Neuronal stem cell (in vitro differentiated cells): ENCODE measurements around the gene CNTNAP5.

Source experiments
- DNase-seq: peaks from one replicate; pipeline ENCODE4 v3.0.0-alpha.2; 2013; ENCODE audit warnings: low spot score
- H2AFZ ChIP-seq: one replicate; pipeline ENCODE4 v1.6.1; 2013; ENCODE audit warnings: mild to moderate bottlenecking, low read length, inconsistent platforms
- H2AK5ac ChIP-seq: 2 replicates; pipeline ENCODE4 v1.6.1; 2013; ENCODE audit warnings: low read depth, mild to moderate bottlenecking, inconsistent platforms, low read length, moderate library complexity, mixed read lengths
- H2BK120ac ChIP-seq: 2 replicates; pipeline ENCODE4 v1.6.1; 2013; ENCODE audit warnings: low read depth, mild to moderate bottlenecking, inconsistent platforms, low read length, moderate library complexity, mixed read lengths
- H2BK12ac ChIP-seq: one replicate; pipeline ENCODE4 v1.6.1; 2013; ENCODE audit warnings: low read length, inconsistent platforms
- H2BK15ac ChIP-seq: 2 replicates; pipeline ENCODE4 v1.6.1; 2013; ENCODE audit warnings: mild to moderate bottlenecking, low read length, inconsistent platforms, mixed read lengths
- H2BK5ac ChIP-seq: one replicate; pipeline ENCODE4 v1.6.1; 2013; ENCODE audit warnings: inconsistent platforms, mild to moderate bottlenecking, low read length, moderate library complexity
- H3K14ac ChIP-seq: one replicate; pipeline ENCODE4 v1.6.1; 2013; ENCODE audit warnings: low read length, inconsistent platforms
- H3K18ac ChIP-seq: 2 replicates; pipeline ENCODE4 v1.6.1; 2013; ENCODE audit warnings: low read length, inconsistent platforms
- H3K23ac ChIP-seq: 2 replicates; pipeline ENCODE4 v1.6.1; 2013; ENCODE audit warnings: low read depth, mild to moderate bottlenecking, mixed read lengths, low read length, inconsistent platforms; ENCODE audit not compliant: poor library complexity
- H3K27ac ChIP-seq: replicated peaks from 3 replicates; pipeline ENCODE4 v1.5.1; 2013; ENCODE audit warnings: low read length, inconsistent platforms
- H3K27me3 ChIP-seq, 3 experiments: 2 replicates each; pipeline ENCODE4 v1.6.1; 2013; ENCODE audit warnings: low read length in 3 of 3, mild to moderate bottlenecking in 2 of 3, inconsistent platforms in 1 of 3, low read depth in 1 of 3, mixed read lengths in 1 of 3, moderate library complexity in 1 of 3; ENCODE audit not compliant: control insufficient read depth in 3 of 3, insufficient read depth in 3 of 3
- H3K36me3 ChIP-seq, 2 donors: replicated peaks in 1 of 2; 2 replicates each; pipeline ENCODE4 v1.6.1; 2013; ENCODE audit warnings: low read length in 2 of 2; ENCODE audit not compliant: control insufficient read depth in 2 of 2, insufficient read depth in 2 of 2
- H3K4ac ChIP-seq: 2 replicates; pipeline ENCODE4 v1.6.1; 2013; ENCODE audit warnings: inconsistent platforms, mild to moderate bottlenecking, low read length, moderate library complexity
- H3K4me1 ChIP-seq, 2 donors: 1 replicate in 1 of 2; 2 replicates in 1 of 2; pipeline ENCODE4 v1.6.1; 2013; ENCODE audit warnings: low read length in 2 of 2, low read depth in 1 of 2; ENCODE audit not compliant: control insufficient read depth in 2 of 2, insufficient read depth in 1 of 2
- H3K4me2 ChIP-seq: one replicate; pipeline ENCODE4 v1.6.1; 2013; ENCODE audit warnings: mild to moderate bottlenecking, low read length, inconsistent platforms; ENCODE audit not compliant: insufficient read depth, poor library complexity, severe bottlenecking
- H3K4me3 ChIP-seq, 2 donors: 2 replicates each; pipeline ENCODE4 v1.5.1; 2013; ENCODE audit warnings: low read length in 2 of 2, mild to moderate bottlenecking in 2 of 2, inconsistent platforms in 1 of 2, moderate library complexity in 1 of 2
- H3K79me1 ChIP-seq: one replicate; pipeline ENCODE4 v1.6.1; 2013; ENCODE audit warnings: low read depth, mild to moderate bottlenecking, inconsistent platforms, low read length, moderate library complexity
- H3K9ac ChIP-seq: one replicate; pipeline ENCODE4 v1.6.1; 2013; ENCODE audit warnings: mild to moderate bottlenecking, low read depth, low read length, inconsistent platforms; ENCODE audit not compliant: poor library complexity
- H3K9me3 ChIP-seq, 2 donors: replicated peaks in 1 of 2; 2 replicates each; pipeline versions ENCODE3 to v1.6.1; 2013; ENCODE audit warnings: low read length in 2 of 2, mild to moderate bottlenecking in 2 of 2, inconsistent platforms in 1 of 2, low read depth in 1 of 2, mixed read lengths in 1 of 2, moderate library complexity in 1 of 2; ENCODE audit not compliant: control insufficient read depth in 2 of 2, insufficient read depth in 1 of 2
- H4K8ac ChIP-seq: one replicate; pipeline ENCODE4 v1.6.1; 2013; ENCODE audit warnings: low read depth, mild to moderate bottlenecking, inconsistent platforms, low read length, moderate library complexity
- H4K91ac ChIP-seq: one replicate; pipeline ENCODE4 v1.6.1; 2013; ENCODE audit warnings: low read length, low read depth, mild to moderate bottlenecking, inconsistent platforms; ENCODE audit not compliant: poor library complexity
- WGBS, 2 donors: extraction: QIAGEN DNeasy Blood & Tissue Kit; methylation state at CpG; one replicate each; pipeline ENCODE4 v1.1.7; 2013; ENCODE audit warnings: missing lambda C conversion rate in 2 of 2, mixed read lengths in 1 of 2; ENCODE audit not compliant: insufficient read length in 2 of 2, insufficient replicate concordance in 1 of 2; ENCODE audit errors: extremely low coverage in 2 of 2; 5-methylcytosine and 5-hydroxymethylcytosine counted together

The CNTNAP5 gene

GRCh38 chr2:124264551-124265091 is 239.5 kb downstream of the CNTNAP5 start:
- H3K27me3 ChIP-seq = no peaks in the 10 kb centered on the region

GRCh38 chr2:124267794-124268193 is 242.7 kb downstream of the CNTNAP5 start:
- no peak overlapping the region for H3K27ac ChIP-seq
- no peaks in the 10 kb centered on the region for H3K9me3 ChIP-seq
- no peak overlapping the region for H3K18ac ChIP-seq
- H3K36me3 ChIP-seq = no peaks in the 10 kb centered on the region
- H4K91ac ChIP-seq = no peak overlapping the region
- no peak overlapping the region for H3K9ac ChIP-seq
- no peak overlapping the region for H2BK15ac ChIP-seq
- no peak overlapping the region for H3K23ac ChIP-seq
- no peak for DNase-seq
- no peak overlapping the region for H2BK12ac ChIP-seq
- no peaks in the 10 kb centered on the region for H3K79me1 ChIP-seq
- H2BK5ac ChIP-seq = no peak overlapping the region
- no peak overlapping the region for H2BK120ac ChIP-seq
- no peaks in the 10 kb centered on the region for H3K27me3 ChIP-seq
- H4K8ac ChIP-seq = no peak overlapping the region
- H3K14ac ChIP-seq = no peak overlapping the region
- WGBS, 2 donors = no CpG with 5 or more reads among the region's 5 CpGs
- H3K4me2 ChIP-seq = no peak overlapping the region
- no peak overlapping the region for H2AFZ ChIP-seq
- H3K4ac ChIP-seq = no peak overlapping the region
- no peak overlapping the region for H2AK5ac ChIP-seq
- no peak overlapping the region for H3K4me3 ChIP-seq
- peaks cover 0 to 3% of the 10 kb centered on the region in 2 donors for H3K4me1 ChIP-seq

More at GRCh38 chr2:124264551-124265091, 239.5 kb downstream of the CNTNAP5 start:
- no peak overlapping the region for H4K8ac ChIP-seq
- no CpG with 5 or more reads among the region's 6 CpGs for WGBS, 2 donors
- H3K4me1 ChIP-seq = peaks cover 0 to 3% of the 10 kb centered on the region in 2 donors
- H3K79me1 ChIP-seq = no peaks in the 10 kb centered on the region
- no peak overlapping the region for H2AFZ ChIP-seq
- no peak overlapping the region for H3K4me3 ChIP-seq
- no peaks in the 10 kb centered on the region for H3K36me3 ChIP-seq
- no peak overlapping the region for H3K23ac ChIP-seq
- no peak overlapping the region for H2BK12ac ChIP-seq
- H2BK5ac ChIP-seq = no peak overlapping the region
- no peak overlapping the region for H3K27ac ChIP-seq
- H3K4ac ChIP-seq = no peak overlapping the region
- no peak overlapping the region for H2BK15ac ChIP-seq
- H3K14ac ChIP-seq = no peak overlapping the region
- no peak overlapping the region for H2BK120ac ChIP-seq
- no peak overlapping the region for H3K18ac ChIP-seq
- H2AK5ac ChIP-seq = no peak overlapping the region
- H3K4me2 ChIP-seq = no peak overlapping the region
- H3K9ac ChIP-seq = no peak overlapping the region
- no peak overlapping the region for H4K91ac ChIP-seq
- DNase-seq = no peak
- H3K9me3 ChIP-seq = no peaks in the 10 kb centered on the region

DNA sequence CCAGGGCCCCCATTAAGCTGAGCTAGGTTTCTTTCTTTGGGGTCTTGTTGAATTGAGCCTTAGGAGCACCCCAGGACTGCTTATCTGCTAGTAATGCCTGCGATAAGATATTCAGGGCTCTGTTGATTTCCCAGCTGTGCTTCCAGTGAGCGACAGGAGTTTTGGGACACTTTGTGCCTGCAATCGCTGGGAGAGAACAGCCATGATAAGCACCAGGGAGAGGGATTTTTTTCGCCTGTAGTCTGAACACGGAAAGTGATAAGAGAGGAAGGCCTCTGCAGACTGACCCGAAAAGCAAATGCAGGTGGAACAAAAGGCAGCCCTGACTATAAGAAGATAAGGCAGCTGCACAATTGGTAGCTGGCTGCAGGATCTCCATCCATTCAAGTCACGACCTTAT is 244.3 kb downstream of the CNTNAP5 start:
- Histone ChIP-seq H4K91ac (no peak overlapping the region), H3K27me3 (no peaks in the 10 kb centered on the region), H3K4ac (no peak overlapping the region), H3K14ac (no peak overlapping the region), H2BK5ac (no peak overlapping the region), H4K8ac (no peak overlapping the region), H3K4me2 (no peak overlapping the region), H3K9ac (no peak overlapping the region), H2BK12ac (no peak overlapping the region), H3K4me1 (peaks cover 0 to 3% of the 10 kb centered on the region in 2 donors), H2BK120ac (no peak overlapping the region), H3K36me3 (no peaks in the 10 kb centered on the region), H3K4me3 (no peak overlapping the region), H3K18ac (no peak overlapping the region), H2AK5ac (no peak overlapping the region), H2AFZ (no peak overlapping the region), H3K9me3 (no peaks in the 10 kb centered on the region), H3K27ac (no peak overlapping the region), H3K23ac (no peak overlapping the region), H3K79me1 (no peaks in the 10 kb centered on the region), H2BK15ac (no peak overlapping the region)
- DNase-seq = no peak
- no CpG with 5 or more reads among the region's 7 CpGs for WGBS, 2 donors

DNA sequence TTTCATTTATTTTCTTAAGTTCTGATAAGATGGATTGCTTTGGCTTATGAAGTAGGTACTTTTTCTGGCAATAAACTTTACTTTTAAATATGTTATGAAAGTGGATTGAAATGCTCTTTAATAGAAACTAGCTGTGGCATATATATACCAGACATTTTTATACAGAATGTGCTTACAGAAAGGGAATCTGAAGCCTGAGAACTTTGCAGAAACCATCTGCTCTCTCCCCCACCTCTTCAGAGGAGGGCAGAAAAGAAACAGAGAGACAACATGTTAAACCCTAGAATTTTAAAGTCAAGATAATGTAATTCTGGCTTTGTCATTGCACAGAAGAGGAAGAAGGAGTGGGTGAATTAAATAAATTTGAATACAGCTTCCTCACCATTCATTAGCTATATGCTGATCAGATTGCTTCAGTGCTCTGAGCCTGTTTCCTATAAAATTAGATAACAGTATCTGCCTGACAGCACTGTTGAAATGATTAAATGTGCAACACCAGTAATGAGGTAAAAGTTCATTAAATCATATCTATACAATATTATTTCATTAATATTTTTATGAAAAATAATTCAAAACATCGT is 247.3 kb downstream of the CNTNAP5 start:
- DNase-seq = no peak
- no peak overlapping the region for H3K9ac ChIP-seq
- H3K36me3 ChIP-seq = no peaks in the 10 kb centered on the region
- no peaks in the 10 kb centered on the region for H3K79me1 ChIP-seq
- no peak overlapping the region for H3K4me3 ChIP-seq
- peaks cover 0 to 2% of the 10 kb centered on the region in 2 donors for H3K9me3 ChIP-seq
- no peak overlapping the region for H2BK120ac ChIP-seq
- H3K27ac ChIP-seq = no peak overlapping the region
- no peak overlapping the region for H2BK15ac ChIP-seq
- no peak overlapping the region for H3K4ac ChIP-seq
- H3K14ac ChIP-seq = no peak overlapping the region
- H2AFZ ChIP-seq = no peak overlapping the region
- no CpG with 5 or more reads among the region's 1 CpG for WGBS, 2 donors
- H3K18ac ChIP-seq = no peak overlapping the region
- no peak overlapping the region for H3K4me2 ChIP-seq
- H2BK12ac ChIP-seq = no peak overlapping the region
- H3K4me1 ChIP-seq = peaks cover 0 to 3% of the 10 kb centered on the region in 2 donors
- H2AK5ac ChIP-seq = no peak overlapping the region
- H3K27me3 ChIP-seq = no peaks in the 10 kb centered on the region
- no peak overlapping the region for H4K91ac ChIP-seq
- no peak overlapping the region for H4K8ac ChIP-seq
- no peak overlapping the region for H2BK5ac ChIP-seq
- no peak overlapping the region for H3K23ac ChIP-seq
